Measurements from ENCODE around the gene PDS5B. TPM values are rescaled to one million over a fixed set of nuclear protein-coding genes. Genes with fewer than 3 reads are reported as not detected.

Gene PDS5B
- total RNA-seq, 2 experiments from 2014 or later = 39.8 to 40.6 TPM

DNA sequence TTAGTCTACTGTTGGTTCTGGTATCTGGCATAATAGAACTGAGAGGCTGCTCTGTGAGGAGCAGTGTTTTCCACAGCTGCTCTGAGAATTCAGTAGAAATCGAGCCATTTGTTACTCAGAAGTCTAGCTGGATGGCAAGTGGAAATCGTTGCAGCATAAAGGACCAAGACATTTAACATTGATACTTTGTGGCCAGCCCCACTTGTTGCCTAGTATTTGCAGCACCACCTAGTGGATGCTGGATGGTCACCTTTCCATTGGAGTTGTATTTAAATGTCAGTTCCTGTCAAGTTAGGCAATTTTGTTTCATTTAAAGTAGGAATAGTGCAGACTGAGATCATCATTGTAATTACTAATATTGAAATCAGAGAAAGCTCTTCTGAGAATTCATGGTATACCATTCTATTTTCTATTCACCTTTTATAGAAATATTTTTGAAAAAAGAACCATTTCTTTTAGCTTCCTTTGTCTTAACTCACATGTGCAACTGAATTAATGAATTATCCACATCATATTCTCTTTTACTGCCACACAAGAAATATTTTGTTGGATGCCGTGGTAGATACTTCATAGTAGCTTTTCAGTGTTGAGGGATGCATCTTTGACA, 64.6 kb downstream of the PDS5B start:
- peaks cover 10% of the 10 kb centered on the region for H3K4me1 ChIP-seq (ENCODE audit: insufficient read depth, low read length)
- Mint-ChIP-seq H3K27ac (no peak overlapping the region), H3K27me3 (no peaks in the 10 kb centered on the region), H3K4me3 (no peak overlapping the region), H3K4me1 (ENCODE audit: low read depth) (peaks cover 45% of the 10 kb centered on the region), H3K9me3 (peaks cover 3% of the 10 kb centered on the region), H3K36me3 (ENCODE audit: low read depth) (peaks cover 30% of the 10 kb centered on the region)
- ChIA-PET POLR2A (interaction anchor here (1.0 to 2.6 kb wide), 4 partner anchors 15 to 65 kb away, joined by 3 to 15 read pairs (median 3); partner anchors contain the start of gene PDS5B), CTCF (interaction anchor here (0.8 to 6.0 kb wide), 12 partner anchors 9 to 741 kb away, joined by 3 to 52 read pairs (median 6); partner anchors contain the start of gene PDS5B)
- ATAC-seq (ENCODE audit: poor library complexity) (peak; percentile 81), DNase-seq (peak in 12 of 14 experiments; percentile 20 to 79 (median 39))
- intact Hi-C loops (cut with DNase I, micrococcal nuclease) = loop anchor here in 1 of 2 experiments (5.0 kb wide), 1 partner anchor 739 kb away; no protein-coding TSS in a partner anchor
- no peak overlapping the region for H3K27ac ChIP-seq (ENCODE audit: low read depth in 1 of 2, low read length in 2 of 2)
- no peaks in the 10 kb centered on the region for H3K27me3 ChIP-seq (ENCODE audit: control insufficient read depth in 1 of 2, insufficient read depth in 2 of 2, low read length in 2 of 2)
- no peak overlapping the region for H3K4me3 ChIP-seq (ENCODE audit: low read length)
- TF ChIP-seq, protein P1, sequence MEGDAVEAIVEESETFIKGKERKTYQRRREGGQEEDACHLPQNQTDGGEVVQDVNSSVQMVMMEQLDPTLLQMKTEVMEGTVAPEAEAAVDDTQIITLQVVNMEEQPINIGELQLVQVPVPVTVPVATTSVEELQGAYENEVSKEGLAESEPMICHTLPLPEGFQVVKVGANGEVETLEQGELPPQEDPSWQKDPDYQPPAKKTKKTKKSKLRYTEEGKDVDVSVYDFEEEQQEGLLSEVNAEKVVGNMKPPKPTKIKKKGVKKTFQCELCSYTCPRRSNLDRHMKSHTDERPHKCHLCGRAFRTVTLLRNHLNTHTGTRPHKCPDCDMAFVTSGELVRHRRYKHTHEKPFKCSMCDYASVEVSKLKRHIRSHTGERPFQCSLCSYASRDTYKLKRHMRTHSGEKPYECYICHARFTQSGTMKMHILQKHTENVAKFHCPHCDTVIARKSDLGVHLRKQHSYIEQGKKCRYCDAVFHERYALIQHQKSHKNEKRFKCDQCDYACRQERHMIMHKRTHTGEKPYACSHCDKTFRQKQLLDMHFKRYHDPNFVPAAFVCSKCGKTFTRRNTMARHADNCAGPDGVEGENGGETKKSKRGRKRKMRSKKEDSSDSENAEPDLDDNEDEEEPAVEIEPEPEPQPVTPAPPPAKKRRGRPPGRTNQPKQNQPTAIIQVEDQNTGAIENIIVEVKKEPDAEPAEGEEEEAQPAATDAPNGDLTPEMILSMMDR (IDR thresholded peaks at IDR 0.05) = peak; percentile 85
- H3K9me3 ChIP-seq (ENCODE audit: control insufficient read depth in 1 of 2, insufficient read depth in 1 of 2, low read length in 2 of 2) = no peaks in the 10 kb centered on the region
- H3K36me3 ChIP-seq (ENCODE audit: insufficient read depth, low read length) = no peaks in the 10 kb centered on the region

DNA sequence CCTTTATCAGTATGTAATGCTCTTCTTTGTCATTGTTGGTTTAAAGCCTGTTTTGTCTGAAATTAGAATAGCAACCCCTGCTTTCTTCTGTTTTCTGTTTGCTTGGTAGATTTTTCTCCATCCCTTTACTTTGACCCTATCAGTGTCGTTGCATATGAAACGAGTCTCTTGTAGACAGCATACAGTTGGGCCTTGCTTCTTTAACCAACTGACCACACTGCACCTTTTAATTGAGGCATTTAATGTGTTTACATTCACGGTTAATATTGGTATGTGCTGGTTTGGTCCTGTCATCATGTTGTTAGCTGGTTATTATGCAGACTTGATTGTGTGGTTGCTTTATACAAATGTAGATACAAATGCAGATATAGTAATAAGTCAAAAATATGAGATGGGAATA, 71.1 kb downstream of the PDS5B start:
- ATAC-seq (ENCODE audit: poor library complexity) (no peak), DNase-seq (no peak)
- POLR2A ChIA-PET = no interaction called here
- H3K9me3 ChIP-seq (ENCODE audit: control insufficient read depth in 1 of 2, insufficient read depth in 1 of 2, low read length in 2 of 2) = no peaks in the 10 kb centered on the region
- H3K4me1 ChIP-seq (ENCODE audit: insufficient read depth, low read length) = no peaks in the 10 kb centered on the region
- H3K4me3 Mint-ChIP-seq = no peak overlapping the region
- no peak overlapping the region for H3K4me3 ChIP-seq (ENCODE audit: low read length)
- CTCF ChIA-PET = interaction anchor here (1.0 kb wide), 1 partner anchor 9 kb away, joined by 3 read pairs; no protein-coding TSS in a partner anchor
- H3K27ac ChIP-seq (ENCODE audit: low read depth in 1 of 2, low read length in 2 of 2) = no peak overlapping the region
- H3K27me3 Mint-ChIP-seq = no peaks in the 10 kb centered on the region
- intact Hi-C loops (cut with DNase I, micrococcal nuclease) = no loop called here
- peaks cover 8% of the 10 kb centered on the region for H3K36me3 ChIP-seq (ENCODE audit: insufficient read depth, low read length)
- no peaks in the 10 kb centered on the region for H3K27me3 ChIP-seq (ENCODE audit: control insufficient read depth in 1 of 2, insufficient read depth in 2 of 2, low read length in 2 of 2)
- TF ChIP-seq, protein P1 (IDR thresholded peaks at IDR 0.05) = no peak
- H3K27ac Mint-ChIP-seq = no peak overlapping the region
- H3K36me3 Mint-ChIP-seq (ENCODE audit: low read depth) = peaks cover 68% of the 10 kb centered on the region
- H3K9me3 Mint-ChIP-seq = peaks cover 5% of the 10 kb centered on the region
- H3K4me1 Mint-ChIP-seq (ENCODE audit: low read depth) = peaks cover 17% of the 10 kb centered on the region

DNA sequence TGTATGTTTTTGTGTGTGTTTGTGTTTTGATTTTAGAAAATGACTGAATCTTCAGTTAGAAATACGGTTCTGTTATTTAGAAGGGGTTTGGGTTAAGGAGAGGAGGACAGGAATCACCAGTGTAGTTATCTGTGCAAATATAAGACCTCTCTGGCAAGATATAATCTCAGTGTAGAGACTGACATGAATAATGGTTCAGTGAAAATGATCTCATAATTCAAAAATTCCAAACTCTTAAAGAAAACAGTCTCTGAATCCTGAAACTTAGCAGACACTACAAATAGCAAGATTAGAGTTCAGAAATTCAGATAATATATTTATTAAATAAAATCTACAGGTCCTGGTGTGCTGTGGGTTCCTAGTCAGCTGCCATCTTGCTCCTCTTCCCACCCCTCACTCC, 73.5 kb downstream of the PDS5B start:
- CTCF ChIA-PET = interaction anchor here (3.3 kb wide), 1 partner anchor 9 kb away, joined by 14 read pairs; no protein-coding TSS in a partner anchor
- H3K27ac ChIP-seq (ENCODE audit: low read depth in 1 of 2, low read length in 2 of 2) = no peak overlapping the region
- peaks cover 8% of the 10 kb centered on the region for H3K36me3 ChIP-seq (ENCODE audit: insufficient read depth, low read length)
- H3K27me3 Mint-ChIP-seq = no peaks in the 10 kb centered on the region
- H3K4me3 Mint-ChIP-seq = no peak overlapping the region
- no peak for ATAC-seq (ENCODE audit: poor library complexity)
- POLR2A ChIA-PET = interaction anchor here (1.6 kb wide), 1 partner anchor 74 kb away, joined by 6 read pairs; the partner anchor contains the start of gene PDS5B
- no peaks in the 10 kb centered on the region for H3K27me3 ChIP-seq (ENCODE audit: control insufficient read depth in 1 of 2, insufficient read depth in 2 of 2, low read length in 2 of 2)
- no peak overlapping the region for H3K4me3 ChIP-seq (ENCODE audit: low read length)
- no peak for DNase-seq
- H3K27ac Mint-ChIP-seq = no peak overlapping the region
- no peaks in the 10 kb centered on the region for H3K4me1 ChIP-seq (ENCODE audit: insufficient read depth, low read length)
- H3K4me1 Mint-ChIP-seq (ENCODE audit: low read depth) = peaks cover 15% of the 10 kb centered on the region
- H3K36me3 Mint-ChIP-seq (ENCODE audit: low read depth) = peaks cover 60% of the 10 kb centered on the region
- intact Hi-C loops (cut with DNase I, micrococcal nuclease) = no loop called here
- H3K9me3 ChIP-seq (ENCODE audit: control insufficient read depth in 1 of 2, insufficient read depth in 1 of 2, low read length in 2 of 2) = no peaks in the 10 kb centered on the region
- H3K9me3 Mint-ChIP-seq = peaks cover 5% of the 10 kb centered on the region
- TF ChIP-seq, protein P1 (IDR thresholded peaks at IDR 0.05) = no peak

Data from CD4-positive, alpha-beta T cell (primary cell).